ENCODE results near the gene ATG7.

DNA sequence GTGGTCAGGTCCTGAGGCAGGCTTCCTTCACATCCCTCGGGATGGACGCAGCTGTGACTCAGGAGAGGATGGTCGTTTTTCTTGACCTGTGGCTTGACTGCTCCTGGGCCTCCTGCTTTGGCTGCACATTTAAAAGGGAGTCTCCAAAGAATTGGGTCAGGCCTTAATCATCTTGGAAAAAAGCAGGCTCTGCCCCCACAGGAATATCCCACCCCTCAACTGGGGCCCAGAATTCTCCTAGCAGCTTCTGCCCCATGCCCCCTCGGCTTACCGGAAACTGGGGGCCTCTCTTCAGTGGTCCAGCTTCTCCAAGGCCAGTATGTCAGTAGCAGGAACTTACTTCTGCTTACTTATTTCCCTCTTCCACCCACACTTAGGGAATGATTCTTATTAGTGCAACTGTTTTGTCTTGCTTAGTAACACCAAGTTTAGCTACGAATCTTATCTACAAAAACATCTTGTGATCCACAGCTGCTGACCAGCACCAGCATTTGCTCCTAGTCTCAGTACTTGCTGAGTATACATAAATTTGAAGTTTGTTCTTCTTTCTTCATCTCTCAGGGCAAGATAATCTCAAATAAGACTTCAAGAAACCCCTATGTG lies 35.7 kb downstream of the ATG7 start:
- TF ChIP-seq, protein P1, sequence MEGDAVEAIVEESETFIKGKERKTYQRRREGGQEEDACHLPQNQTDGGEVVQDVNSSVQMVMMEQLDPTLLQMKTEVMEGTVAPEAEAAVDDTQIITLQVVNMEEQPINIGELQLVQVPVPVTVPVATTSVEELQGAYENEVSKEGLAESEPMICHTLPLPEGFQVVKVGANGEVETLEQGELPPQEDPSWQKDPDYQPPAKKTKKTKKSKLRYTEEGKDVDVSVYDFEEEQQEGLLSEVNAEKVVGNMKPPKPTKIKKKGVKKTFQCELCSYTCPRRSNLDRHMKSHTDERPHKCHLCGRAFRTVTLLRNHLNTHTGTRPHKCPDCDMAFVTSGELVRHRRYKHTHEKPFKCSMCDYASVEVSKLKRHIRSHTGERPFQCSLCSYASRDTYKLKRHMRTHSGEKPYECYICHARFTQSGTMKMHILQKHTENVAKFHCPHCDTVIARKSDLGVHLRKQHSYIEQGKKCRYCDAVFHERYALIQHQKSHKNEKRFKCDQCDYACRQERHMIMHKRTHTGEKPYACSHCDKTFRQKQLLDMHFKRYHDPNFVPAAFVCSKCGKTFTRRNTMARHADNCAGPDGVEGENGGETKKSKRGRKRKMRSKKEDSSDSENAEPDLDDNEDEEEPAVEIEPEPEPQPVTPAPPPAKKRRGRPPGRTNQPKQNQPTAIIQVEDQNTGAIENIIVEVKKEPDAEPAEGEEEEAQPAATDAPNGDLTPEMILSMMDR (conservative IDR thresholded peaks at IDR 0.05; ENCODE audit: low read length): no peak
- no peak for TF ChIP-seq EZH2phosphoT487 (IDR thresholded peaks at IDR 0.05; ENCODE audit: borderline replicate concordance, low read depth, low read length)

All from OCI-LY7 (cell line).